A549 (cell line): Measurements from ENCODE around the gene STAT4.

Experiments
- BHLHE40 ChIP-seq: IDR thresholded peaks from 2 replicates; pipeline ENCODE4 v1.6.1; 2012; ENCODE audit warnings: low read depth, low read length, inconsistent platforms
- CTCF ChIP-seq: fragments of >200 bp; sonication (Bioruptor Twin); formaldehyde crosslinking; IDR thresholded peaks from 3 replicates; pipeline ENCODE4 v1.5.1; 2016
- EHMT2 ChIP-seq: fragments of 200-600 bp; sonication (generic); IDR thresholded peaks from 2 replicates; pipeline ENCODE4 v1.6.1; 2016; ENCODE audit warnings: antibody characterized with exemption, low read depth, mild to moderate bottlenecking, moderate library complexity
- EP300 ChIP-seq, 2 experiments: fragments of >200 bp; sonication (Bioruptor Twin); formaldehyde crosslinking; IDR thresholded peaks; 2 replicates in 1 of 2; 3 replicates in 1 of 2; pipeline ENCODE4 v1.6.1; 2016 to 2017
- KDM5A ChIP-seq: fragments of 200-600 bp; sonication (generic); IDR thresholded peaks from 2 replicates; pipeline ENCODE4 v1.6.1; 2016; ENCODE audit warnings: antibody characterized with exemption, mild to moderate bottlenecking
- MAFK ChIP-seq: fragments of 450-650 bp; IDR thresholded peaks from 2 replicates; pipeline ENCODE4 v1.6.1; 2014; ENCODE audit not compliant: partially characterized antibody
- MYC ChIP-seq: IDR thresholded peaks from 2 replicates; pipeline ENCODE4 v1.6.1; 2012; ENCODE audit warnings: mild to moderate bottlenecking, inconsistent platforms, low read length, improper control_type of control experiment, borderline replicate concordance
- NR3C1 ChIP-seq: fragments of >200 bp; sonication (Bioruptor Twin); formaldehyde crosslinking; IDR thresholded peaks from 3 replicates; pipeline ENCODE4 v1.6.1; 2017
- PBX3 ChIP-seq: IDR thresholded peaks from 2 replicates; pipeline ENCODE4 v1.6.1; 2012
- PHF8 ChIP-seq: fragments of 200-600 bp; sonication (generic); IDR thresholded peaks from 2 replicates; pipeline ENCODE4 v1.6.1; 2016; ENCODE audit warnings: low read depth, mild to moderate bottlenecking, antibody characterized with exemption, moderate library complexity, borderline replicate concordance
- POLR2A ChIP-seq: IDR thresholded peaks from 2 replicates; pipeline ENCODE4 v1.6.1; 2012; ENCODE audit warnings: mild to moderate bottlenecking, low read length
- RAD21 ChIP-seq, 2 experiments: fragments of >200 bp in 1 of 2; sonication (Bioruptor Twin) in 1 of 2; formaldehyde crosslinking in 1 of 2; IDR thresholded peaks in 1 of 2; conservative IDR thresholded peaks in 1 of 2; 2 replicates in 1 of 2; 3 replicates in 1 of 2; pipeline ENCODE4 v1.6.1; 2012 to 2018; ENCODE audit warnings: inconsistent platforms in 1 of 2
- REST ChIP-seq: fragments of 200-600 bp; sonication (generic); IDR thresholded peaks from 2 replicates; pipeline ENCODE4 v1.6.1; 2016; ENCODE audit warnings: antibody characterized with exemption, mild to moderate bottlenecking, moderate library complexity
- TP53 ChIP-seq: fragments of 250-450 bp; sonication (Bioruptor Pico); IDR thresholded peaks from 2 replicates; pipeline ENCODE4 v1.5.0; 2021; ENCODE audit warnings: mild to moderate bottlenecking, moderate library complexity

GRCh38 chr2:190993292-190993643 lies 157.5 kb downstream of the STAT4 start:
- TF ChIP-seq RAD21 (conservative IDR thresholded peaks at IDR 0.05 in 1 of 2, IDR thresholded peaks at IDR 0.05 in 1 of 2) (no peak), MAFK (peak; percentile 56), CTCF (no peak), MYC (no peak), PBX3 (no peak), BHLHE40 (no peak), POLR2A (no peak), EP300 (IDR thresholded peaks at IDR 0.05) (no peak), KDM5A (no peak), REST (no peak), TP53 (CRISPR knock-in tag) (no peak), PHF8 (no peak), NR3C1 (no peak), EHMT2 (no peak)
